ENCODE results near the gene LRRC74A.

Gene LRRC74A

DNA sequence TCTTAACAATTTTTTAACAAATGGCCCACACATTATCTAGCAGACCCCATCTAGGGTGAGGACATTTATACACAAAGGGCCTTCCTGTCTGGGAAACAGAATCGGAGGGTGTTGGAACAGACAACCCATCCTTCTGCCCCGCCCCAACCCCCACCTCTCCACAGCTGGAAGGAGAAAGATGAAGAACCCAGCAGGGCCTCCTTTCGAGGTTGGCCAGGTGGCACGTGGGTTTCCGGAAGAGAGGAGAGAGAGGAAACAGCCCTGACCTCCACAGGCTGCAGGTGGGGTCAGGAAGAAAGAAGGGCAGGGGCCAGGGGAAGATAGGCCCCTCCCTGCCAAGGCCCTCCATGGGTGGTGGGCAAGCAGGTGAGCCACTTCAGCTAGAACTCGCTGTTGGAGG is 57.2 kb downstream of the LRRC74A start:
- TF ChIP-seq, protein P1, sequence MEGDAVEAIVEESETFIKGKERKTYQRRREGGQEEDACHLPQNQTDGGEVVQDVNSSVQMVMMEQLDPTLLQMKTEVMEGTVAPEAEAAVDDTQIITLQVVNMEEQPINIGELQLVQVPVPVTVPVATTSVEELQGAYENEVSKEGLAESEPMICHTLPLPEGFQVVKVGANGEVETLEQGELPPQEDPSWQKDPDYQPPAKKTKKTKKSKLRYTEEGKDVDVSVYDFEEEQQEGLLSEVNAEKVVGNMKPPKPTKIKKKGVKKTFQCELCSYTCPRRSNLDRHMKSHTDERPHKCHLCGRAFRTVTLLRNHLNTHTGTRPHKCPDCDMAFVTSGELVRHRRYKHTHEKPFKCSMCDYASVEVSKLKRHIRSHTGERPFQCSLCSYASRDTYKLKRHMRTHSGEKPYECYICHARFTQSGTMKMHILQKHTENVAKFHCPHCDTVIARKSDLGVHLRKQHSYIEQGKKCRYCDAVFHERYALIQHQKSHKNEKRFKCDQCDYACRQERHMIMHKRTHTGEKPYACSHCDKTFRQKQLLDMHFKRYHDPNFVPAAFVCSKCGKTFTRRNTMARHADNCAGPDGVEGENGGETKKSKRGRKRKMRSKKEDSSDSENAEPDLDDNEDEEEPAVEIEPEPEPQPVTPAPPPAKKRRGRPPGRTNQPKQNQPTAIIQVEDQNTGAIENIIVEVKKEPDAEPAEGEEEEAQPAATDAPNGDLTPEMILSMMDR (IDR thresholded peaks at IDR 0.05): no peak

DNA sequence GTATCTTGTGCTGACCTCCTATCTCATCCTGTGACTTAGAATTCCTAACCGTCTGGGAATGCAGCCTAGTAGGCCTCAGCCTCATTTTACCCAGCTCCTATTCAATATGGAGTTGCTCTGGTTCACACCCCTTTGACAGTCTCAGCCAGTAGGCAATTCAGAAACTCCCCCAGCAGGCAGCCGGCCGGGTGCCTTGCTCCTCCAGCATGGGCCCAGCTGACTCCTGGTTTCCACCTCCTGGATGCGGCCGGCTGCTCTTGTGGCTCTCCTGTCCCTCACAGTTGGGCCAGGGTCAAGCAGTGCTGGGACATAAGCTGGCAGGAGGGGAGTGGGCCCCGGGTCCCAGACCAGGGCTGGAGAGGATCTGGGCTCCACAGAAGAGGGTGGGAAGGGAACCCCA is 58.2 kb downstream of the LRRC74A start:
- TF ChIP-seq, protein P1 (IDR thresholded peaks at IDR 0.05): no peak

DNA sequence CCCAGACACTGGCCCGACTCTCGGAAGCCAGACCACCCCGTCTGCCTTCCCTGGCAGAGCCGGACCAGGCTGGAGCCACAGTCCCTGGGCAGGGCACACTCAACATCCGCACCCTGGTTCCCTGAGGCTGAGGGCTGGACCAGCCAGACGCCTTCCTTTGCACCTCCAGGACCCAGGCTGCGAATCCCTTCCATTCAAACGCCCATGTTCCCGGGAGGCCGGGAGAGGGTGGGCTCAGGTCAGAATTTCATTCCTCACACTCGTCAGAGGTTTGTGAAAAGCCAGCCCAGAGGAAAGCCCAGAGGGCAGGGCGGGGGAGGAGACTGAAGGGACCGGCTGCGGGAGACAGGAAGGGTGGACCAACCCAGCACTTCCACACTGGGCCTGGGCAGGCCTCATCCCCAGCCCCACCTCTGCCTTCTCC is 58.7 kb downstream of the LRRC74A start:
- TF ChIP-seq, protein P1 (IDR thresholded peaks at IDR 0.05): no peak

DNA sequence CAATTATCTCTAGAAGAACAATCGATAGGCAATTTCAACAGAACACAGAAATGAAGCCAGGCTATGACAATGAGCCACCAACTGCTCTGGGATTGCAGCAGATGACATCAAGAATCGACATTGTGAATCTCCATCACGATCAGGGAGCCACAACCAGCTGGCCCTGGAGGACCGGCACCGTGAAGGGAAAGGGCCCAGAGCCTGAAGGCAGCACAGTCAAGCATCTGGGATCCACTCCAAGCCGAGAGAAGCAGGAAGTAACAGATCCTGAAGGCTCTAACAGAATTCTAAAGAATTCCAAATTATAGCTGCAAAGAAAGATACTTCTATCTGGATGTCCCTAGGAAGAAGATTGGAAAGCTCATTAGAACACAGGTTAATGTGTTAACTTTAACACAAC is 61.0 kb downstream of the LRRC74A start:
- TF ChIP-seq, protein P1 (IDR thresholded peaks at IDR 0.05): no peak

DNA sequence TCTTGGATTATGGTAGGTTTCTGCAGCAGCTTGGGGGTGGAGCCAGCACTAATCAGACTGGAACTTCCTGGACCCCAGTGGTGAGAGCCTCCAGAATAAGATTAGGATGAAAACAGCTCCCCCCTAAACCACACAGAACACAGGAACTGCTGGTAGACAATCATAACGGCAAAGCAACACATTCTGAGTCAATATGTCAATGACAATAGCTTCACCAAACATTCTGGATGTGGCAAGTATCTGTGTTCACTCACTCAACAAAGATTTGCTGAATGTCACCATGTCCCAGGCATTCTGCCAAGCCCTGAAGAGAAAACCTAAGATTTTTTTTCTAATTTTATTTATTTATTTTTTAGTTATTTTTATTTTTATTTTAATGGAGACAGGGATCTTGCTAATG is 65.2 kb downstream of the LRRC74A start:
- TF ChIP-seq, protein P1 (IDR thresholded peaks at IDR 0.05): no peak

DNA sequence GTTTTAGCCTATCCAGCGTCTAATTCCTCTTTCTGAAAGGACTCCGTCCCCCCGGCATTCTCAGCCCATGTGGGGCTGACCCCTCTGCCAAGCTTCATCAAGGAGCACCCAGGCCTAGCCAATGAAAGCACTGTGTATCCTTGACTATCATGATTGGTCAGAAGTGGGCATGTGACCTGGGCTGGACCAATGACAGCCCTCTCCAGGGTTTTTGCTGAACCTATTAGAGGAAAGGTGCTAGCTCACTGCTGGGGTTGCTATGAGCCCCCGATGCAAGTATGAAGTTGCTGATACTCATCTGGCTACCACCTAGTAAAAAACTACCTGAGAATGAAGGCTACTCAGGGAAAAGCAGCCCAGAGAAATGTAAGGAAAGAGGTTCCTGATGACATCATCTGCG is 68.1 kb downstream of the LRRC74A start:
- TF ChIP-seq, protein P1 (IDR thresholded peaks at IDR 0.05): no peak

DNA sequence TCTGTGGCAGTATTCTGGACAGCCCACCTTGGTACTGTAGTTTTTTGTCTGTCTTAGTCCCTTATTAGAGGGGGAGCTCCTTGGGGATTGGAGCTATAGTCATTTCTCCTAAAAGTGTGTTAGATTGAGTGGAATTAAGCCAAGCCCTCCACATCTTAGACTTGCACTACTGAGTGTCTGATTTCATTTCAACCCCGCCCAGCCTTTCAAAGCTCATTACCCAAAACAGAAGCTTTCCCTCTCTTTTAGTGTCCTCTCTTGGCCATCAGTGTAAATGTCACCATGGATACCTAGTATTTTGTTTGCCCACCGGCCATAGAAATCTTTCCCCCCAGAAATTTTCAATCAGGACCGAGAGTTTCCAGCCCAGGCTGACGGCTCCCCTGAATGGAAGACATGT is 74.5 kb downstream of the LRRC74A start:
- TF ChIP-seq, protein P1 (IDR thresholded peaks at IDR 0.05): no peak
